Glomerular visceral epithelial cell (primary cell): Measurements from ENCODE around the gene FMNL2.

Experiments used
- DNase-seq: peaks from one replicate; pipeline ENCODE4 v3.0.0-alpha.2; 2016; ENCODE audit errors: extremely low spot score

The FMNL2 gene

GRCh38 chr2:152339556-152340286, 4.7 kb downstream of the FMNL2 start:
- no peak for DNase-seq

GRCh38 chr2:152342259-152343046, 7.5 kb downstream of the FMNL2 start:
- no peak for DNase-seq

- no peak for DNase-seq
Observed at GRCh38 chr2:152343426-152343825, 8.5 kb downstream of the FMNL2 start.

- no peak for DNase-seq
Observed at GRCh38 chr2:152344579-152345195, 9.7 kb downstream of the FMNL2 start.

GRCh38 chr2:152347076-152347475, 12.1 kb downstream of the FMNL2 start:
- DNase-seq: peak; percentile 92

- DNase-seq: peak; percentile 44
Observed at GRCh38 chr2:152348388-152348787, 13.4 kb downstream of the FMNL2 start.

- DNase-seq: no peak
Observed at GRCh38 chr2:152349416-152349815, 14.4 kb downstream of the FMNL2 start.

GRCh38 chr2:152350155-152350679, 15.2 kb downstream of the FMNL2 start:
- no peak for DNase-seq

GRCh38 chr2:152352616-152353015, 17.6 kb downstream of the FMNL2 start:
- DNase-seq: no peak

- no peak for DNase-seq
Observed at GRCh38 chr2:152353364-152353763, 18.4 kb downstream of the FMNL2 start.

GRCh38 chr2:152354069-152354755, 19.2 kb downstream of the FMNL2 start:
- no peak for DNase-seq

GRCh38 chr2:152354909-152355308, 19.9 kb downstream of the FMNL2 start:
- DNase-seq: no peak

GRCh38 chr2:152355409-152355831, 20.4 kb downstream of the FMNL2 start:
- DNase-seq: no peak

GRCh38 chr2:152359573-152360363, 24.8 kb downstream of the FMNL2 start:
- DNase-seq: no peak

- DNase-seq: no peak
Observed at GRCh38 chr2:152363936-152364335, 29.0 kb downstream of the FMNL2 start.

GRCh38 chr2:152367547-152368390, 32.8 kb downstream of the FMNL2 start:
- DNase-seq: no peak

- peak; percentile 49 for DNase-seq
Observed at GRCh38 chr2:152369176-152369860, 34.3 kb downstream of the FMNL2 start.

GRCh38 chr2:152370783-152371182, 35.8 kb downstream of the FMNL2 start:
- no peak for DNase-seq

GRCh38 chr2:152372438-152372984, 37.5 kb downstream of the FMNL2 start:
- no peak for DNase-seq
